Body of pancreas (tissue), 4 donors: ENCODE measurements around the gene SRI.

Source experiments
- POLR2A ChIP-seq, 3 donors: fragments of 450-650 bp; IDR thresholded peaks; one replicate each; pipeline ENCODE4 v1.6.1; 2016; ENCODE audit warnings: antibody characterized with exemption in 3 of 3, mild to moderate bottlenecking in 2 of 3
- TF ChIP-seq, protein P1 (sequence below), 7 experiments: fragments of 450-650 bp in 4 of 7; fragments of 200-600 bp in 3 of 7; sonication (generic) in 3 of 7; IDR thresholded peaks; one replicate each; pipeline ENCODE4 v1.5.1; 2016 to 2019; ENCODE audit warnings: antibody characterized with exemption in 7 of 7

DNA sequence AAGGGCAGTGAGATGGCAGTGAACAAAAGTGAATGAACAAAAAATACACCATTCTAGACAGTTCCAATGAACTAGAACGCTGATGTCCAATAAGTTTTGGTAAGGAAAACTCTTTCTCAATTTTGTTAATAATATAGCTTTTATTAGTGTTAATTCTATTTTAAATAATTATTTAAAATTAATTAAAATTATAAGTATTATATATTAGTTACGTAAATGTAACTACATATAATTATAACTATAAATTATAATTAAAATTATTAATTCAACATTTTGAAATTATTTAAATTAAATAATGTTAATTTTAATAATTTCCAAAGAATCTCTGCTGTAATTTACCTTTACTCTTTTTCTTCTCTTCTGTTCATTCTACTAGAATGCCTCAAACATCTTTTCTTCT, 5.4 kb downstream of the SRI start:
- TF ChIP-seq, protein P1, sequence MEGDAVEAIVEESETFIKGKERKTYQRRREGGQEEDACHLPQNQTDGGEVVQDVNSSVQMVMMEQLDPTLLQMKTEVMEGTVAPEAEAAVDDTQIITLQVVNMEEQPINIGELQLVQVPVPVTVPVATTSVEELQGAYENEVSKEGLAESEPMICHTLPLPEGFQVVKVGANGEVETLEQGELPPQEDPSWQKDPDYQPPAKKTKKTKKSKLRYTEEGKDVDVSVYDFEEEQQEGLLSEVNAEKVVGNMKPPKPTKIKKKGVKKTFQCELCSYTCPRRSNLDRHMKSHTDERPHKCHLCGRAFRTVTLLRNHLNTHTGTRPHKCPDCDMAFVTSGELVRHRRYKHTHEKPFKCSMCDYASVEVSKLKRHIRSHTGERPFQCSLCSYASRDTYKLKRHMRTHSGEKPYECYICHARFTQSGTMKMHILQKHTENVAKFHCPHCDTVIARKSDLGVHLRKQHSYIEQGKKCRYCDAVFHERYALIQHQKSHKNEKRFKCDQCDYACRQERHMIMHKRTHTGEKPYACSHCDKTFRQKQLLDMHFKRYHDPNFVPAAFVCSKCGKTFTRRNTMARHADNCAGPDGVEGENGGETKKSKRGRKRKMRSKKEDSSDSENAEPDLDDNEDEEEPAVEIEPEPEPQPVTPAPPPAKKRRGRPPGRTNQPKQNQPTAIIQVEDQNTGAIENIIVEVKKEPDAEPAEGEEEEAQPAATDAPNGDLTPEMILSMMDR (IDR thresholded peaks at IDR 0.05) = no peak
- TF ChIP-seq POLR2A (IDR thresholded peaks at IDR 0.05) = no peak
